ENCODE measurements around the gene MX2.

The MX2 gene

GRCh38 chr21:41425588-41425953 is 63.7 kb downstream of the MX2 start:
- no peak for DNase-seq (ENCODE audit: extremely low read depth, low read depth)
- no peak for TF ChIP-seq CTCF (IDR thresholded peaks at IDR 0.05; ENCODE audit: low read depth, low read length, missing control alignments)
- H3K4me3 ChIP-seq (replicated peaks; ENCODE audit: low read depth, low read length), result peak overlapping the region; percentile 41

- H3K4me3 ChIP-seq (replicated peaks; ENCODE audit: low read depth, low read length), result peak within 1 kb of the TSS; percentile 41
- TF ChIP-seq CTCF (IDR thresholded peaks at IDR 0.05; ENCODE audit: low read depth, low read length, missing control alignments), result no peak
- DNase-seq (ENCODE audit: extremely low read depth, low read depth), result no peak
Observed at GRCh38 chr21:41425954-41426675, 64.3 kb downstream of the MX2 start, which contains the start of gene MX1. Gene MX1, plus strand, starts transcription at chr21:41426239. Its CDS starts 5,832 bp downstream, at chr21:41432071.

GRCh38 chr21:41426676-41427404 is 65.0 kb downstream of the MX2 start:
- H3K4me3 ChIP-seq (replicated peaks; ENCODE audit: low read depth, low read length), result peak overlapping the region; percentile 41
- TF ChIP-seq CTCF (IDR thresholded peaks at IDR 0.05; ENCODE audit: low read depth, low read length, missing control alignments), result no peak
- no peak for DNase-seq (ENCODE audit: extremely low read depth, low read depth)

- no peak for TF ChIP-seq CTCF (IDR thresholded peaks at IDR 0.05; ENCODE audit: low read depth, low read length, missing control alignments)
- no peak for DNase-seq (ENCODE audit: extremely low read depth, low read depth)
- H3K4me3 ChIP-seq (replicated peaks; ENCODE audit: low read depth, low read length), result no peak overlapping the region
Observed at GRCh38 chr21:41427556-41427955, 65.7 kb downstream of the MX2 start.

GRCh38 chr21:41428311-41428710 is 66.5 kb downstream of the MX2 start:
- no peak for DNase-seq (ENCODE audit: extremely low read depth, low read depth)
- TF ChIP-seq CTCF (IDR thresholded peaks at IDR 0.05; ENCODE audit: low read depth, low read length, missing control alignments), result no peak
- no peak overlapping the region for H3K4me3 ChIP-seq (replicated peaks; ENCODE audit: low read depth, low read length)

GRCh38 chr21:41428847-41429246 is 67.0 kb downstream of the MX2 start:
- TF ChIP-seq CTCF (IDR thresholded peaks at IDR 0.05; ENCODE audit: low read depth, low read length, missing control alignments), result no peak
- DNase-seq (ENCODE audit: extremely low read depth, low read depth), result no peak
- H3K4me3 ChIP-seq (replicated peaks; ENCODE audit: low read depth, low read length), result no peak overlapping the region
